HepG2 (cell line): ENCODE results near the gene FAM120AOS. TPM values are rescaled to one million over a fixed set of nuclear protein-coding genes. Genes with fewer than 3 reads are reported as not detected.

Experiments used
- ATAC-seq: fragments of 200-7000 bp; cut with Tn5 transposase; 3 replicates; pipeline ENCODE4 v1.9.1; 2020; ENCODE audit warnings: mild to moderate bottlenecking, moderate library complexity
- BruUV-seq: library from RNA; stranded (reverse); fragments of 400-500 nt; replicated peaks from 2 replicates; lab custom pipeline; 2021; lab: Mats Ljungman, UMichigan
- CTCF ChIA-PET: fragments of 300-600 bp; formaldehyde crosslinking; extraction: SDS; loops from one replicate; lab custom pipeline; 2021; ENCODE audit warnings: low total read pairs, inconsistent platforms, low intra/inter-chr PET ratio; lab: Yijun Ruan, JAX
- POLR2A ChIA-PET: fragments of 350-600 bp; sonication (Branson Sonifier 250); formaldehyde crosslinking; loops from one replicate; lab custom pipeline; 2020; ENCODE audit warnings: antibody characterized with exemption, inconsistent platforms; lab: Yijun Ruan, JAX
- DNase-seq: peaks from one replicate; pipeline ENCODE4 v3.0.0-alpha.2; 2015; ENCODE audit warnings: low spot score
- FAIRE-seq: peaks from 3 replicates; lab custom pipeline; 2011; peaks lifted over from hg19 to GRCh38; lab: Jason Lieb, UNC
- H2AFZ ChIP-seq: one replicate; pipeline ENCODE4 v1.6.1; 2011; ENCODE audit warnings: low read length, inconsistent platforms
- H3K27ac ChIP-seq: fragments of 300-600 bp; 3 replicates; pipeline ENCODE4 v1.8.0; 2011; ENCODE audit warnings: mixed run types, mild to moderate bottlenecking, mixed read lengths, low read length, inconsistent platforms; ENCODE audit not compliant: insufficient read depth; ENCODE audit errors: extremely low read length
- H3K27me3 ChIP-seq, 2 experiments: fragments of 200-600 bp in 1 of 2; 2 replicates in 1 of 2; 3 replicates in 1 of 2; pipeline versions ENCODE4 v1.6.0 to v1.8.0; 2011; ENCODE audit warnings: low read length in 2 of 2, mild to moderate bottlenecking in 2 of 2, moderate library complexity in 2 of 2, inconsistent platforms in 1 of 2; ENCODE audit not compliant: insufficient read depth in 2 of 2, control insufficient read depth in 1 of 2
- H3K36me3 ChIP-seq, 2 experiments: fragments of 200-600 bp in 1 of 2; replicated peaks in 1 of 2; 2 replicates in 1 of 2; 3 replicates in 1 of 2; pipeline versions ENCODE4 v1.5.1 to v1.8.0; 2011; ENCODE audit warnings: low read length in 2 of 2, inconsistent platforms in 1 of 2; ENCODE audit not compliant: insufficient read depth in 2 of 2, control insufficient read depth in 1 of 2
- H3K4me1 ChIP-seq: 2 replicates; pipeline ENCODE4 v1.5.1; 2012; ENCODE audit warnings: low read length, inconsistent platforms; ENCODE audit not compliant: insufficient read depth
- H3K4me2 ChIP-seq: 2 replicates; pipeline ENCODE4 v1.6.0; 2011; ENCODE audit warnings: low read depth, low read length, inconsistent platforms
- H3K4me3 ChIP-seq, 3 experiments: fragments of 200-600 bp in 1 of 3; sonication (generic), shearing (Covaris generic) in 1 of 3; replicated peaks in 1 of 3; 2 replicates each; pipeline ENCODE4 v1.5.1; 2011 to 2016; ENCODE audit warnings: low read length in 3 of 3, inconsistent platforms in 2 of 3, low read depth in 2 of 3, mild to moderate bottlenecking in 2 of 3, control low read depth in 1 of 3, mixed read lengths in 1 of 3; ENCODE audit not compliant: insufficient read depth in 1 of 3
- H3K79me2 ChIP-seq: one replicate; pipeline ENCODE4 v1.6.1; 2011; ENCODE audit warnings: low read length, inconsistent platforms; ENCODE audit not compliant: insufficient read depth
- H3K9ac ChIP-seq: 2 replicates; pipeline ENCODE4 v1.6.0; 2011; ENCODE audit warnings: mild to moderate bottlenecking, low read depth, low read length, inconsistent platforms; ENCODE audit not compliant: insufficient read depth
- H3K9me3 ChIP-seq: 2 replicates; pipeline ENCODE4 v1.5.1; 2012; ENCODE audit warnings: mild to moderate bottlenecking, low read length
- H4K20me1 ChIP-seq: 2 replicates; pipeline ENCODE4 v1.6.0; 2011; ENCODE audit warnings: inconsistent platforms, mild to moderate bottlenecking, low read length, moderate library complexity; ENCODE audit not compliant: insufficient read depth
- ARNT ChIP-seq: fragments of 450-650 bp; IDR thresholded peaks from 2 replicates; pipeline ENCODE4 v1.6.1; 2017
- ATM ChIP-seq: fragments of 450-650 bp; IDR thresholded peaks from 2 replicates; pipeline ENCODE4 v1.7.1; 2017; ENCODE audit warnings: mild to moderate bottlenecking, borderline replicate concordance
- ELF3 ChIP-seq: IDR thresholded peaks from 2 replicates; pipeline ENCODE4 v1.6.1; 2016; ENCODE audit warnings: missing genetic modification reagents, missing compliant biosample characterization
- KDM3A ChIP-seq: IDR thresholded peaks from 2 replicates; pipeline ENCODE4 v1.6.1; 2018; ENCODE audit warnings: low read depth, missing compliant biosample characterization
- NFE2L1 ChIP-seq: sonication (generic); formaldehyde crosslinking; IDR thresholded peaks from 2 replicates; pipeline ENCODE4 v1.4.0; 2020; ENCODE audit warnings: missing genetic modification reagents, mild to moderate bottlenecking, borderline replicate concordance
- PAX8 ChIP-seq: sonication (generic); formaldehyde crosslinking; IDR thresholded peaks from 2 replicates; pipeline ENCODE4 v1.8.0; 2022; ENCODE audit warnings: mild to moderate bottlenecking, missing genetic modification reagents, borderline replicate concordance
- POLR2G ChIP-seq: fragments of 200-400 bp; formaldehyde crosslinking; IDR thresholded peaks from 2 replicates; pipeline ENCODE4 v1.6.1; 2018; ENCODE audit warnings: mild to moderate bottlenecking, low read depth, low read length, moderate library complexity
- SRY ChIP-seq: sonication (generic); formaldehyde crosslinking; IDR thresholded peaks from 2 replicates; pipeline ENCODE4 v1.8.0; 2022; ENCODE audit warnings: mild to moderate bottlenecking, missing genetic modification reagents
- ZNF432 ChIP-seq: sonication (generic); formaldehyde crosslinking; IDR thresholded peaks from 2 replicates; pipeline ENCODE4 v1.5.0; 2020; ENCODE audit warnings: missing genetic modification reagents, mild to moderate bottlenecking, borderline replicate concordance
- ZNF460 ChIP-seq: sonication (generic); formaldehyde crosslinking; IDR thresholded peaks from 2 replicates; pipeline ENCODE4 v1.5.1; 2020; ENCODE audit warnings: missing genetic modification reagents, mild to moderate bottlenecking, borderline replicate concordance
- WGBS: methylation state at CpG from one replicate; pipeline ENCODE4 v1.1.6; 2017; ENCODE audit warnings: low lambda C conversion rate; 5-methylcytosine and 5-hydroxymethylcytosine counted together
- in situ Hi-C: cut with HindIII; loops from 2 replicates; pipeline ENCODE4 v1.10.0; 2017; ENCODE audit warnings: low pct_unique_long_range_greater_than_20kb; ENCODE audit not compliant: extremely low pct_ligation_motif_present
- intact Hi-C: fragments of 100-400 bp; cut with micrococcal nuclease; formaldehyde crosslinking; loops from one replicate; pipeline ENCODE4 v1.10.0; 2022; ENCODE audit not compliant: unreplicated experiment
- polyA plus RNA-seq, 8 experiments: library from polyadenylated mRNA; depleted of rRNA in 3 of 8; stranded (reverse) in 7 of 8; unstranded in 1 of 8; fragments of >200 nt; fragmentation: Illumina TruSeq in 4 of 8; extraction: Trizol in 4 of 8; gene quantifications; 2 replicates each; pipeline versions ENCODE4 v1.2.1 to v1.2.3, GENCODE V29; 2011 to 2016; ENCODE audit warnings: low read depth in 4 of 8, missing spikeins in 1 of 8, mixed read lengths in 1 of 8; ENCODE audit not compliant: insufficient read depth in 1 of 8
- total RNA-seq, 5 experiments: library from RNA; depleted of rRNA; stranded (reverse); fragments of >200 nt; fragmentation: Illumina TruSeq; extraction: Trizol; gene quantifications; 2 replicates each; pipeline ENCODE4 v1.2.3, GENCODE V29; 2016; ENCODE audit warnings: low read depth in 1 of 5
- TF ChIP-seq, protein P1 (sequence below): sonication (generic); formaldehyde crosslinking; IDR thresholded peaks from 2 replicates; pipeline ENCODE4 v1.8.1; 2022; ENCODE audit warnings: mild to moderate bottlenecking, missing genetic modification reagents
- TF ChIP-seq, protein P2 (sequence below): sonication (generic); formaldehyde crosslinking; conservative IDR thresholded peaks from 2 replicates; pipeline ENCODE4 v1.4.0; 2020; ENCODE audit warnings: missing genetic modification reagents

FAM120AOS gene
- total and polyA plus RNA-seq, 2 of the 13 experiments (the other 11 are each of a cell fraction or from before 2014, with no cell fraction given): 28.2 to 34.6 TPM

DNA sequence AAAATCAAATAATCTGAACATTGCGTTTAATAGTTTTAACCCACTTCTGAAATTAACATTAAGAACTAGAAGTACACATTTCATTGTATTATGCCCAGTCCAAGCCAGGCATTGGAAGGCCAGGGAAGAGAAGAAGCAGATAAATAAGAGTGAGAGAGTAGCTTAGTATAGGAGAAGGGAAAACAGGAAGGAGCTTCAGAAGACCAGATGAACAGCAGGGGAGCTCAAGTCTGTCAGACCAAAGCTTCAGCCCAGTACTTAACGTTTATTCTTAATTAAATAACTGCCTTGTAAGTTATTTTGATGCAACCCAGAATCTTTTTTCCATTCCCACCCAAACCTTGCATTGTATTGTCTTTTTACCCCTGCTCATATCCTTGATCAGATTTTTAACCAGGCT lies 11.5 kb upstream of the FAM120AOS start:
- intact Hi-C loops: no loop called here
- ATAC-seq: no peak
- Histone ChIP-seq H3K9ac (no peak overlapping the region), H3K27ac (peak overlapping the region; percentile 28), H3K79me2 (peaks cover 97% of the 10 kb centered on the region), H3K4me3 (no peak overlapping the region), H3K9me3 (no peaks in the 10 kb centered on the region), H3K36me3 (peaks cover 0 to 2% of the 10 kb centered on the region in 2 experiments; a peak in 1 of 5 replicates)
- 82% methylated on average over 2 of the region's 2 CpGs for WGBS
- CTCF ChIA-PET: no interaction called here
- no peak for DNase-seq
- TF ChIP-seq ATM: no peak
- TF ChIP-seq SRY (CRISPR knock-in tag): no peak
- no peak for TF ChIP-seq KDM3A (CRISPR knock-in tag)
- TF ChIP-seq ARNT: no peak
- no peak for TF ChIP-seq POLR2G
- TF ChIP-seq PAX8 (CRISPR knock-in tag): no peak
- no peak for TF ChIP-seq ZNF432 (CRISPR knock-in tag)
- no peak for TF ChIP-seq ZNF460
- TF ChIP-seq, protein P1, sequence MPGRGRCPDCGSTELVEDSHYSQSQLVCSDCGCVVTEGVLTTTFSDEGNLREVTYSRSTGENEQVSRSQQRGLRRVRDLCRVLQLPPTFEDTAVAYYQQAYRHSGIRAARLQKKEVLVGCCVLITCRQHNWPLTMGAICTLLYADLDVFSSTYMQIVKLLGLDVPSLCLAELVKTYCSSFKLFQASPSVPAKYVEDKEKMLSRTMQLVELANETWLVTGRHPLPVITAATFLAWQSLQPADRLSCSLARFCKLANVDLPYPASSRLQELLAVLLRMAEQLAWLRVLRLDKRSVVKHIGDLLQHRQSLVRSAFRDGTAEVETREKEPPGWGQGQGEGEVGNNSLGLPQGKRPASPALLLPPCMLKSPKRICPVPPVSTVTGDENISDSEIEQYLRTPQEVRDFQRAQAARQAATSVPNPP (CRISPR knock-in tag): no peak
- TF ChIP-seq NFE2L1 (CRISPR knock-in tag): no peak
- TF ChIP-seq, protein P2, sequence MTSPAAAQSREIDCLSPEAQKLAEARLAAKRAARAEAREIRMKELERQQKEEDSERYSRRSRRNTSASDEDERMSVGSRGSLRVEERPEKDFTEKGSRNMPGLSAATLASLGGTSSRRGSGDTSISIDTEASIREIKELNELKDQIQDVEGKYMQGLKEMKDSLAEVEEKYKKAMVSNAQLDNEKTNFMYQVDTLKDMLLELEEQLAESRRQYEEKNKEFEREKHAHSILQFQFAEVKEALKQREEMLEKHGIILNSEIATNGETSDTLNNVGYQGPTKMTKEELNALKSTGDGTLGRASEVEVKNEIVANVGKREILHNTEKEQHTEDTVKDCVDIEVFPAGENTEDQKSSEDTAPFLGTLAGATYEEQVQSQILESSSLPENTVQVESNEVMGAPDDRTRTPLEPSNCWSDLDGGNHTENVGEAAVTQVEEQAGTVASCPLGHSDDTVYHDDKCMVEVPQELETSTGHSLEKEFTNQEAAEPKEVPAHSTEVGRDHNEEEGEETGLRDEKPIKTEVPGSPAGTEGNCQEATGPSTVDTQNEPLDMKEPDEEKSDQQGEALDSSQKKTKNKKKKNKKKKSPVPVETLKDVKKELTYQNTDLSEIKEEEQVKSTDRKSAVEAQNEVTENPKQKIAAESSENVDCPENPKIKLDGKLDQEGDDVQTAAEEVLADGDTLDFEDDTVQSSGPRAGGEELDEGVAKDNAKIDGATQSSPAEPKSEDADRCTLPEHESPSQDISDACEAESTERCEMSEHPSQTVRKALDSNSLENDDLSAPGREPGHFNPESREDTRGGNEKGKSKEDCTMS (CRISPR knock-in tag): no peak
- TF ChIP-seq ELF3: no peak
- TF ChIP-seq, all 625 proteins: peak for 0
- H4K20me1 ChIP-seq: peaks cover 24% of the 10 kb centered on the region
- POLR2A ChIA-PET: interaction anchor here (1.2 to 2.5 kb wide), 2 partner anchors 11 to 13 kb away, joined by 3 to 10 read pairs; partner anchors contain the start of gene FAM120AOS
- H3K27me3 ChIP-seq: no peaks in the 10 kb centered on the region
- in situ Hi-C loops: no loop called here
- no peak overlapping the region for H2AFZ ChIP-seq
- peaks cover 95% of the 10 kb centered on the region for H3K4me1 ChIP-seq
- FAIRE-seq: no peak
- no TSS peak for BruUV-seq
- H3K4me2 ChIP-seq: no peak overlapping the region
